Measurements from ENCODE around the gene ZIK1.

ZIK1 gene

DNA sequence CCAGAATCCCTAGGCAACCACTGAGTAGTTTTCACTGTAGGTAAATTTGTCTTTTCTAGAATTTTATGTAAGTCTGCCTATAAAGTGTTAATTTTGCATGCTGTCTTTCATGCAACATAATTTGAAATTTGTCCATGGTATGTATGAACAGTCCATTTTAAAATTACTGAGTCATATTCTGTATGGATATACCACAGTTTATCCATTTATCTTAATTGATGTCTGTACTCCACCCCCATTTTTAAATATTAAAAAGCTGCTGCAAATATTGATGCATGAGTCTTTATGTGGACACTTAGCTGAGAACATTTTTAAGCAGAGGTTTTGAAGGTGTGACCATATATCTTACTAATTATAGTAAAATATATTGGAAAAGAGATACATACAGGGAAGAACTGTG is 39.1 kb downstream of the ZIK1 start:
- no peak overlapping the region for H3K4me3 ChIP-seq (ENCODE audit: low read depth, low read length)
- in situ Hi-C loops (cut with HindIII; ENCODE audit: low sequenced_read_pairs), result loop anchor here (5.0 kb wide), 1 partner anchor 54 kb away; no protein-coding TSS in a partner anchor
- no peak for DNase-seq (ENCODE audit: low read depth)
- TF ChIP-seq, protein P1, sequence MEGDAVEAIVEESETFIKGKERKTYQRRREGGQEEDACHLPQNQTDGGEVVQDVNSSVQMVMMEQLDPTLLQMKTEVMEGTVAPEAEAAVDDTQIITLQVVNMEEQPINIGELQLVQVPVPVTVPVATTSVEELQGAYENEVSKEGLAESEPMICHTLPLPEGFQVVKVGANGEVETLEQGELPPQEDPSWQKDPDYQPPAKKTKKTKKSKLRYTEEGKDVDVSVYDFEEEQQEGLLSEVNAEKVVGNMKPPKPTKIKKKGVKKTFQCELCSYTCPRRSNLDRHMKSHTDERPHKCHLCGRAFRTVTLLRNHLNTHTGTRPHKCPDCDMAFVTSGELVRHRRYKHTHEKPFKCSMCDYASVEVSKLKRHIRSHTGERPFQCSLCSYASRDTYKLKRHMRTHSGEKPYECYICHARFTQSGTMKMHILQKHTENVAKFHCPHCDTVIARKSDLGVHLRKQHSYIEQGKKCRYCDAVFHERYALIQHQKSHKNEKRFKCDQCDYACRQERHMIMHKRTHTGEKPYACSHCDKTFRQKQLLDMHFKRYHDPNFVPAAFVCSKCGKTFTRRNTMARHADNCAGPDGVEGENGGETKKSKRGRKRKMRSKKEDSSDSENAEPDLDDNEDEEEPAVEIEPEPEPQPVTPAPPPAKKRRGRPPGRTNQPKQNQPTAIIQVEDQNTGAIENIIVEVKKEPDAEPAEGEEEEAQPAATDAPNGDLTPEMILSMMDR (IDR thresholded peaks at IDR 0.05; ENCODE audit: low read depth, low read length, missing control alignments), result no peak

DNA sequence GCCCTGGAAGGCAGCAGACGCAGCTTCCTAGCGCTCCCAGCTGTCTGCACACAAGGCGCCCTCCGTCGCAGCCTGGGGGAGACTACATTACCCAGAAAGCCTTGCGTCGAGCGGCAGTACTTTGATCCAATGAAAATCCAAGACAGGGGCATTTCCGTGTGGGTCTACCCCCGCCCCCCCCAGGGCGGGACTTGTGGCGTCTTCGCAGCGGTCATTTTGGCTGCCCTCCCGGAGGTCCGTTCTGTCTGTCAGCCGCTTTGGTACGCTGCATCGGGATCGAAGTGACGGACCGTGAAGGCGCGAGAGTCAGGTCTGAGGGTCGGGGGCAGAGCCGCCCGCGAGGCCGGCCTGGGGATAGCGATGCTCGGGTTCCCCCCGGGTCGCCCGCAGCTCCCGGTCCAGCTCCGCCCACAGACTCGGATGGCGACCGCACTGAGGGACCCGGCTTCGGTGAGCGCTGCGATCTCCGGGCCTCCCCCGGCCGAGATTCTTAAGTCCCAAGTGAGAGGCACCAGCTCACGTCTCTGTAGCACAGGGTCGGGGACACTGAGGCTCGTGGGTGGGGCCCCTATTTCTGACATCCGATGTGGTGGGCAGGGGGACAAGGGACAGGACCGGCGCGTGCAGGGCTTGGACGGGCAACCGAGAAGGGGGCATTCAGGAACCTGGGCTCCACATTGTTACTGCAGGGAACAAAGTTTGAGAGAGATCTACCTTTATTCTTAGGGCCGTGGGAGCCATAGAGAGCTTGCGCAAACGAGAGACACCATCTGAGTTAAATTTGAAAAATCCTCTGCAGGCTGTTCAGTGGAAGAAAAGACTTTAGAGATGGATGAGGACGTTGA is 49.3 kb downstream of the ZIK1 start, which contains the start of gene ZNF211:
ZNF211 (plus strand) TSS at position 182 of the 845 bp plus-strand sequence; CDS start at position 361, 179 bp downstream.
- H3K4me3 ChIP-seq (ENCODE audit: low read depth, low read length), result peak within 1 kb of the TSS; percentile 84
- TF ChIP-seq, protein P1 (IDR thresholded peaks at IDR 0.05; ENCODE audit: low read depth, low read length, missing control alignments), result no peak
- DNase-seq (ENCODE audit: low read depth), result peak; percentile 86
- in situ Hi-C loops (cut with HindIII; ENCODE audit: low sequenced_read_pairs), result no loop called here

DNA sequence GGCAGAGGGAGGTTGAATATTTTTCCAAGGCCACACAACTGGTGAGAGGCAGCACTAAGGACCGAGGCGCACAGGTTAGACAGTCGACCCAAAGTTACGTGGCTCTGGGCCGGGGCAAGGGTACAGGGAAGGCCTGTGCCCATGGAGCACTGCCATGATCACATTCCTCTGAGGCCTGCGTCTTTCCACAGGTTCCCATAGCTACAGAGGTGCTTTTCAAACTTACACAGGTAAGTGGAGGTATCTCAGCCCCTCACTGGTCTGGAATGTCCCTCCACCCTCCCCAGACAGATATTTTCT is 49.8 kb downstream of the ZIK1 start:
- TF ChIP-seq, protein P1 (IDR thresholded peaks at IDR 0.05; ENCODE audit: low read depth, low read length, missing control alignments), result no peak
- no peak for DNase-seq (ENCODE audit: low read depth)
- H3K4me3 ChIP-seq (ENCODE audit: low read depth, low read length), result peak overlapping the region; percentile 84
- in situ Hi-C loops (cut with HindIII; ENCODE audit: low sequenced_read_pairs), result no loop called here

DNA sequence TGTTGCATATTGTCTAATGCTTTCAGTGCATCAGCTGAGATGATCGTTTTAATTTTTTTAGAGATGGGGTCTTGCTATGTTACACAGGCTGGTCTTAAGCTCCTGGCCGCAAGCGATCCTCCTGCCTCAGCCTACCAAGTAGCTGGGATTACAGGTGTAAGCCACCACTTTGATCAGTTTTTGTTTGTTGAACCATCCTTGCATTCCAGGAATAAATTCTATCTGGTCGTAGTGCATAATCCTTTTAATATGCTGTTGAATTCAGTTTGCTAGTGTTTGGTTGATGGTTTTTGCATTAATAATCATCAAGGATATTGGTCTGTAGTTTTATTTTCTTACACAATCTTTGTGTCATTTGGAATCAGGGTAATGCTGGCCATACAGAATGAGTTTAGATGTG is 53.4 kb downstream of the ZIK1 start:
- no peak overlapping the region for H3K4me3 ChIP-seq (ENCODE audit: low read depth, low read length)
- no peak for DNase-seq (ENCODE audit: low read depth)
- TF ChIP-seq, protein P1 (IDR thresholded peaks at IDR 0.05; ENCODE audit: low read depth, low read length, missing control alignments), result no peak
- in situ Hi-C loops (cut with HindIII; ENCODE audit: low sequenced_read_pairs), result no loop called here

DNA sequence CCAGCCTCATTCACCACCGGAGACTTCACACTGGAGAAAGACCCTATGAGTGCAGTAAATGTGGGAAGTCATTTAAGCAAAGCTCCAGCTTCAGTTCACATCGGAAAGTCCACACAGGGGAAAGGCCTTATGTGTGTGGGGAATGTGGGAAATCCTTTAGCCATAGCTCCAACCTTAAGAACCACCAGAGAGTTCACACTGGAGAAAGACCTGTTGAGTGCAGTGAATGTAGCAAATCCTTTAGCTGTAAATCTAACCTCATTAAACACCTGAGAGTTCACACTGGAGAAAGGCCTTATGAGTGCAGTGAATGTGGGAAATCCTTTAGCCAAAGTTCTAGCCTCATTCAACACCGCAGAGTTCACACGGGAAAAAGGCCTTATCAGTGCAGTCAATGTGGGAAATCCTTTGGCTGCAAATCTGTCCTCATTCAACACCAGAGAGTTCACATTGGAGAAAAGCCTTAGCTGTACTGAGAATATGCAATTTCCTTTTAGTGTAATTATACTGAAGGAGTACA is 57.8 kb downstream of the ZIK1 start:
- DNase-seq (ENCODE audit: low read depth), result no peak
- no peak overlapping the region for H3K4me3 ChIP-seq (ENCODE audit: low read depth, low read length)
- TF ChIP-seq, protein P1 (IDR thresholded peaks at IDR 0.05; ENCODE audit: low read depth, low read length, missing control alignments), result no peak
- in situ Hi-C loops (cut with HindIII; ENCODE audit: low sequenced_read_pairs), result no loop called here

DNA sequence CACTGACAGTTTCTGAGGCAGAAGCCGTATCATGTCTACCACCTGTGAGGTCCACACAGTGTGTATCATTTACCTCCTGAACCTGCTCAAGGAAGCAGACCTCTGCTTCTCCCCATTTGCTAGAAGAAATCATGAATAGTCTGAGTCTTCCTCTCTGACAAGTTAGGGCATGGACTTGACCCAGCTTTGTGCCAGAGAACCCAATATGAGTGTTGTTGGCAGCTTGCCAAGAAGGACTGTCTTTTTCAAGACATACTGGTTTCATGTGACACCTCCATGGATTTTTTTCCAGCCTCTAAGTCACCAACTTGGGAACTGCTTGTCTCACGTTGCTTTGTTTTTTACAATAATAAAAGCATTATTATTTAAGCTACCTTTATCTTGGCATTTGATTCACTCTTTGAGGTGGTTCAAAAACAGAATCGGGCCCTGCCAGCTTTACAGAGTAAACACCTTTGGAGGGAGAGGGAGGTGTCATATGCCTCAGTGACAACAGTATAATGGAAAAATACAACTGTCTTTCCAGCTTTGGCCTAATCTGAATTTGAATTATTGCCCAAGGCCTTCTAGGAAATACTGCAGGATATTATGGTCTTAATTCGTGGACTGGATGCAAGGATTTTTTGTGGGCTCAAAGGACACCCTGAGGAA is 58.6 kb downstream of the ZIK1 start:
- in situ Hi-C loops (cut with HindIII; ENCODE audit: low sequenced_read_pairs), result no loop called here
- no peak overlapping the region for H3K4me3 ChIP-seq (ENCODE audit: low read depth, low read length)
- DNase-seq (ENCODE audit: low read depth), result no peak
- TF ChIP-seq, protein P1 (IDR thresholded peaks at IDR 0.05; ENCODE audit: low read depth, low read length, missing control alignments), result no peak

All from astrocyte of the cerebellum (primary cell).